ENCODE results near the gene PTH.
A peak's percentile ranks its signal among the peaks of the same experiment; 100 is the strongest.

The PTH gene

DNA sequence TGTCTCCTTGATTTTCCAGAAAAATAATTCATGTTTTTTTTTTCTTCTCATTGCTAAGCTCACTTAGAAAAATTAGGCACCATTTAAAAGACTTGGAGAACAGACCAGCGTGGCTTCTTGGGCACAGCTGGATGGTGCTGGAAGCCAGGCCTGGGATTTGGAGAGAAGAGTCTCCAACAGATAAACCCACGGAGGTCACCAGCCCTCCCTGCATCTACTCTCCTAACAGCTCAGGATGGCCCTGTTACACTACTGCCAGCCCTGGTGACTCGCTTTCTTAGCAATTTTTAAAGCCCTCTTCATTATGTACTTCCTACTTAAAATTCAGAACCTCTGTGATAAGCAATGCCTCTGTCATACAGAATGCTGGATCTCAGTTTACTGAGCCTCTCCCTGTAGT is 1.7 kb downstream of the PTH start:
- DNase-seq (ENCODE audit: low read depth): no peak
- TF ChIP-seq, protein P1, sequence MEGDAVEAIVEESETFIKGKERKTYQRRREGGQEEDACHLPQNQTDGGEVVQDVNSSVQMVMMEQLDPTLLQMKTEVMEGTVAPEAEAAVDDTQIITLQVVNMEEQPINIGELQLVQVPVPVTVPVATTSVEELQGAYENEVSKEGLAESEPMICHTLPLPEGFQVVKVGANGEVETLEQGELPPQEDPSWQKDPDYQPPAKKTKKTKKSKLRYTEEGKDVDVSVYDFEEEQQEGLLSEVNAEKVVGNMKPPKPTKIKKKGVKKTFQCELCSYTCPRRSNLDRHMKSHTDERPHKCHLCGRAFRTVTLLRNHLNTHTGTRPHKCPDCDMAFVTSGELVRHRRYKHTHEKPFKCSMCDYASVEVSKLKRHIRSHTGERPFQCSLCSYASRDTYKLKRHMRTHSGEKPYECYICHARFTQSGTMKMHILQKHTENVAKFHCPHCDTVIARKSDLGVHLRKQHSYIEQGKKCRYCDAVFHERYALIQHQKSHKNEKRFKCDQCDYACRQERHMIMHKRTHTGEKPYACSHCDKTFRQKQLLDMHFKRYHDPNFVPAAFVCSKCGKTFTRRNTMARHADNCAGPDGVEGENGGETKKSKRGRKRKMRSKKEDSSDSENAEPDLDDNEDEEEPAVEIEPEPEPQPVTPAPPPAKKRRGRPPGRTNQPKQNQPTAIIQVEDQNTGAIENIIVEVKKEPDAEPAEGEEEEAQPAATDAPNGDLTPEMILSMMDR (IDR thresholded peaks at IDR 0.05; ENCODE audit: control insufficient read depth, insufficient read depth, low read depth, low read length, missing control alignments): no peak
- no peak overlapping the region for H3K4me3 ChIP-seq (ENCODE audit: control insufficient read depth, low read depth, low read length)

DNA sequence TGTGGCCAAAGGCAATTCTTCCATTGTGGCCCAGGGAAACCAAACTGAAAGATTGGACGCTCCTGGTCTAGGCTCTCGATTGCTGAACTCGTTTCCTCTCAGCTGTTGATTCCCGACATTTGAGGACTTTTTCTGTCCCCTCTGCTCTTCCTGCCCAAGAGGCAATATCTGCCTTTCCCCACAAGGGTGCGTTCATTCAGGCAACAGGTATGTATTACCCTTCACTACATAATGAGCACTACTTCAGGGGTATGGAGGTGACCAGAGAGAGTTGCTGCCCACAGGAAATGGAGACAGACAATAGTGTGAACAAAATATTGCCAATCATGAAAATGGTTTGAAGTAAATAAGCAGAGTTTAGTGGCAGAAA is 8.2 kb downstream of the PTH start:
- H3K4me3 ChIP-seq (ENCODE audit: control insufficient read depth, low read depth, low read length): no peak overlapping the region
- TF ChIP-seq, protein P1 (IDR thresholded peaks at IDR 0.05; ENCODE audit: control insufficient read depth, insufficient read depth, low read depth, low read length, missing control alignments): peak; percentile 23
- DNase-seq (ENCODE audit: low read depth): no peak

GRCh38 chr11:13486926-13487660 is 8.7 kb downstream of the PTH start:
- TF ChIP-seq, protein P1 (IDR thresholded peaks at IDR 0.05; ENCODE audit: control insufficient read depth, insufficient read depth, low read depth, low read length, missing control alignments): peak; percentile 43
- no peak overlapping the region for H3K4me3 ChIP-seq (ENCODE audit: control insufficient read depth, low read depth, low read length)
- no peak for DNase-seq (ENCODE audit: low read depth)

DNA sequence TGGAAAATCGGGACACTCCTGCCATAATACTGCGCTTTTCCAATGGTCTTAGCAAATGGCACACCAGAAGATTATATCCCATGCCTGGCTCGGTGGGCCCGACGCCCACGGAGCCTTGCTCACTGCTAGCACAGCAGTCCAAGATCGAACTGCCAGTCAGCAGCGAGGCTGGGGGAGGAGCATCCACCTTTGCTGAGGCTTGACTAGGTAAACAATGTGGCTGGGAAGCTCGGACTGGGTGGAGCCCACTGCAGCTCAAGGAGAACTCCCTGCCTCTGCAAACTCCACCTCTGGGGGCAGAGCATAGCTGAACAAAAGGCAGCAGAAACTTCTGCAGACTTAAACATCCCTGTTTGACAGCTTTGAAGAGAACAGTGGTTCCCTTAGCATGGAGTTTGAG is 15.6 kb downstream of the PTH start:
- TF ChIP-seq, protein P1 (IDR thresholded peaks at IDR 0.05; ENCODE audit: control insufficient read depth, insufficient read depth, low read depth, low read length, missing control alignments): no peak
- no peak for DNase-seq (ENCODE audit: low read depth)
- H3K4me3 ChIP-seq (ENCODE audit: control insufficient read depth, low read depth, low read length): no peak overlapping the region

GRCh38 chr11:13479688-13480087 is 16.1 kb downstream of the PTH start:
- DNase-seq (ENCODE audit: low read depth): no peak
- TF ChIP-seq, protein P1 (IDR thresholded peaks at IDR 0.05; ENCODE audit: control insufficient read depth, insufficient read depth, low read depth, low read length, missing control alignments): no peak
- no peak overlapping the region for H3K4me3 ChIP-seq (ENCODE audit: control insufficient read depth, low read depth, low read length)

GRCh38 chr11:13475091-13475490 is 20.7 kb downstream of the PTH start:
- TF ChIP-seq, protein P1 (IDR thresholded peaks at IDR 0.05; ENCODE audit: control insufficient read depth, insufficient read depth, low read depth, low read length, missing control alignments): no peak
- no peak for DNase-seq (ENCODE audit: low read depth)
- H3K4me3 ChIP-seq (ENCODE audit: control insufficient read depth, low read depth, low read length): no peak overlapping the region

All from AG09309 (cell line).